Measurements from ENCODE around the gene TMEM178A. TPM values are rescaled to one million over a fixed set of nuclear protein-coding genes. Genes with fewer than 3 reads are reported as not detected.

The TMEM178A gene
- total RNA-seq, 4 donors from 2014 or later = 1.2 to 5.0 (median 3.6) TPM

- no peaks in the 10 kb centered on the region for H3K27me3 ChIP-seq
- peaks cover 0 to 3% (median 0%) of the 10 kb centered on the region in 4 donors for H3K4me1 ChIP-seq
- H3K36me3 ChIP-seq = no peaks in the 10 kb centered on the region
- no peak for DNase-seq (ENCODE audit: extremely low spot score)
- no peak for TF ChIP-seq POLR2A (IDR thresholded peaks at IDR 0.05; ENCODE audit: low read depth)
- TF ChIP-seq CTCF (IDR thresholded peaks at IDR 0.05) = no peak
- no peak for TF ChIP-seq POLR2AphosphoS5 (IDR thresholded peaks at IDR 0.05)
- no peak for TF ChIP-seq EP300 (IDR thresholded peaks at IDR 0.05)
- H3K9me3 ChIP-seq = peaks cover 0 to 6% (median 0%) of the 10 kb centered on the region in 4 donors
- intact Hi-C loops (cut with DNase I) = no loop called here
- H3K4me3 ChIP-seq = no peak overlapping the region
- H3K27ac ChIP-seq (replicated peaks in 1 of 4) = no peak overlapping the region
- WGBS = 93% methylated on average over 2 of the region's 2 CpGs
Measured at GRCh38 chr2:39678170-39678569, 12.5 kb downstream of the TMEM178A start.

- 79% methylated on average over 3 of the region's 3 CpGs for WGBS
- no peak for TF ChIP-seq POLR2A (IDR thresholded peaks at IDR 0.05; ENCODE audit: low read depth)
- no peak for TF ChIP-seq EP300 (IDR thresholded peaks at IDR 0.05)
- Histone ChIP-seq H3K36me3 (no peaks in the 10 kb centered on the region), H3K4me3 (no peak overlapping the region), H3K9me3 (peaks cover 0 to 6% (median 0%) of the 10 kb centered on the region in 4 donors), H3K27ac (replicated peaks in 1 of 4) (no peak overlapping the region), H3K27me3 (no peaks in the 10 kb centered on the region), H3K4me1 (peaks cover 0 to 5% (median 2%) of the 10 kb centered on the region in 4 donors)
- intact Hi-C loops (cut with DNase I) = no loop called here
- no peak for DNase-seq (ENCODE audit: extremely low spot score)
Measured at GRCh38 chr2:39679805-39680204, 14.1 kb downstream of the TMEM178A start.

- H3K9me3 ChIP-seq = peaks cover 0 to 6% (median 0%) of the 10 kb centered on the region in 4 donors
- H3K4me3 ChIP-seq = no peak overlapping the region
- H3K36me3 ChIP-seq = no peaks in the 10 kb centered on the region
- H3K4me1 ChIP-seq = peaks cover 0 to 10% (median 2%) of the 10 kb centered on the region in 4 donors
- 91% methylated on average over 2 of the region's 2 CpGs for WGBS
- TF ChIP-seq EP300 (IDR thresholded peaks at IDR 0.05) = no peak
- TF ChIP-seq POLR2A (IDR thresholded peaks at IDR 0.05; ENCODE audit: low read depth) = no peak
- TF ChIP-seq POLR2AphosphoS5 (IDR thresholded peaks at IDR 0.05) = no peak
- TF ChIP-seq CTCF (IDR thresholded peaks at IDR 0.05) = no peak
- intact Hi-C loops (cut with DNase I) = no loop called here
- H3K27me3 ChIP-seq = no peaks in the 10 kb centered on the region
- no peak for DNase-seq (ENCODE audit: extremely low spot score)
- H3K27ac ChIP-seq (replicated peaks in 1 of 4) = no peak overlapping the region
Measured at GRCh38 chr2:39682066-39682692, 16.5 kb downstream of the TMEM178A start.

GRCh38 chr2:39683022-39683699 lies 17.4 kb downstream of the TMEM178A start:
- H3K36me3 ChIP-seq = no peaks in the 10 kb centered on the region
- peaks cover 0 to 10% (median 2%) of the 10 kb centered on the region in 4 donors for H3K4me1 ChIP-seq
- 86% methylated on average over 9 of the region's 9 CpGs for WGBS
- intact Hi-C loops (cut with DNase I) = no loop called here
- no peak overlapping the region for H3K4me3 ChIP-seq
- no peaks in the 10 kb centered on the region for H3K27me3 ChIP-seq
- TF ChIP-seq POLR2AphosphoS5 (IDR thresholded peaks at IDR 0.05) (no peak), EP300 (IDR thresholded peaks at IDR 0.05) (no peak), CTCF (IDR thresholded peaks at IDR 0.05) (no peak), POLR2A (IDR thresholded peaks at IDR 0.05; ENCODE audit: low read depth) (no peak)
- peaks cover 0 to 6% (median 0%) of the 10 kb centered on the region in 4 donors for H3K9me3 ChIP-seq
- no peak for DNase-seq (ENCODE audit: extremely low spot score)
- H3K27ac ChIP-seq (replicated peaks in 1 of 4) = no peak overlapping the region

GRCh38 chr2:39684464-39684863 lies 18.7 kb downstream of the TMEM178A start:
- TF ChIP-seq CTCF (IDR thresholded peaks at IDR 0.05) = no peak
- TF ChIP-seq POLR2AphosphoS5 (IDR thresholded peaks at IDR 0.05) = no peak
- TF ChIP-seq POLR2A (IDR thresholded peaks at IDR 0.05; ENCODE audit: low read depth) = no peak
- no peak overlapping the region for H3K27ac ChIP-seq (replicated peaks in 1 of 4)
- peaks cover 0 to 10% (median 2%) of the 10 kb centered on the region in 4 donors for H3K4me1 ChIP-seq
- intact Hi-C loops (cut with DNase I) = no loop called here
- no peaks in the 10 kb centered on the region for H3K27me3 ChIP-seq
- no peaks in the 10 kb centered on the region for H3K9me3 ChIP-seq
- no peak overlapping the region for H3K4me3 ChIP-seq
- WGBS = 75% methylated on average over 5 of the region's 5 CpGs
- DNase-seq (ENCODE audit: extremely low spot score) = no peak
- H3K36me3 ChIP-seq = no peaks in the 10 kb centered on the region

All from esophagus muscularis mucosa (tissue), 4 donors.